Trophoblast cell (in vitro differentiated cells and primary cell): ENCODE measurements around the gene SVEP1.

Experiments used
- DNase-seq, 2 donors: peaks; one replicate each; pipeline ENCODE4 v3.0.0-alpha.2; 2016
- H2AFZ ChIP-seq: 2 replicates; pipeline ENCODE4 v1.6.1; 2013; ENCODE audit warnings: low read length, moderate library complexity, mild to moderate bottlenecking; ENCODE audit not compliant: insufficient read depth, poor library complexity
- H2AK5ac ChIP-seq: 2 replicates; pipeline ENCODE4 v1.6.1; 2013; ENCODE audit warnings: mild to moderate bottlenecking, low read length
- H2BK120ac ChIP-seq: 2 replicates; pipeline ENCODE4 v1.6.1; 2013; ENCODE audit warnings: low read length, mild to moderate bottlenecking, moderate library complexity; ENCODE audit not compliant: insufficient read depth, poor library complexity
- H2BK12ac ChIP-seq: 2 replicates; pipeline ENCODE4 v1.6.1; 2013; ENCODE audit warnings: mild to moderate bottlenecking, low read length, moderate library complexity
- H2BK5ac ChIP-seq: 2 replicates; pipeline ENCODE4 v1.6.1; 2013; ENCODE audit warnings: low read length, low read depth, moderate library complexity, mild to moderate bottlenecking; ENCODE audit not compliant: poor library complexity
- H3K14ac ChIP-seq: 2 replicates; pipeline ENCODE4 v1.6.1; 2013; ENCODE audit warnings: mild to moderate bottlenecking, low read length
- H3K18ac ChIP-seq: 2 replicates; pipeline ENCODE4 v1.6.1; 2013; ENCODE audit warnings: mild to moderate bottlenecking, low read length
- H3K23ac ChIP-seq: 2 replicates; pipeline ENCODE4 v1.6.1; 2013; ENCODE audit warnings: low read length
- H3K27ac ChIP-seq: 2 replicates; pipeline ENCODE4 v1.5.1; 2013; ENCODE audit warnings: low read depth, mild to moderate bottlenecking, inconsistent platforms, low read length, moderate library complexity
- H3K27me3 ChIP-seq: 2 replicates; pipeline ENCODE4 v1.6.1; 2013; ENCODE audit warnings: inconsistent platforms, mild to moderate bottlenecking, low read length, moderate library complexity; ENCODE audit not compliant: insufficient read depth
- H3K36me3 ChIP-seq, 2 experiments: 1 replicate in 1 of 2; 2 replicates in 1 of 2; pipeline ENCODE4 v1.6.1; 2013; ENCODE audit warnings: low read length in 2 of 2, mild to moderate bottlenecking in 2 of 2, moderate library complexity in 1 of 2; ENCODE audit not compliant: insufficient read depth in 2 of 2, control insufficient read depth in 1 of 2
- H3K4ac ChIP-seq: 2 replicates; pipeline ENCODE4 v1.6.1; 2013; ENCODE audit warnings: low read depth, mild to moderate bottlenecking, low read length, moderate library complexity
- H3K4me1 ChIP-seq, 2 experiments: 1 replicate in 1 of 2; 2 replicates in 1 of 2; pipeline ENCODE4 v1.6.1; 2013; ENCODE audit warnings: low read length in 2 of 2, mild to moderate bottlenecking in 2 of 2, moderate library complexity in 1 of 2; ENCODE audit not compliant: insufficient read depth in 2 of 2, control insufficient read depth in 1 of 2
- H3K4me2 ChIP-seq: 2 replicates; pipeline ENCODE4 v1.6.1; 2013; ENCODE audit warnings: inconsistent platforms, mild to moderate bottlenecking, low read length, moderate library complexity
- H3K4me3 ChIP-seq: 2 replicates; pipeline ENCODE4 v1.5.1; 2013; ENCODE audit warnings: mild to moderate bottlenecking, low read depth, low read length, inconsistent platforms
- H3K79me1 ChIP-seq: one replicate; pipeline ENCODE4 v1.6.1; 2013; ENCODE audit warnings: low read length
- H3K79me2 ChIP-seq: 2 replicates; pipeline ENCODE4 v1.6.1; 2013; ENCODE audit warnings: low read length, mild to moderate bottlenecking; ENCODE audit not compliant: control insufficient read depth, insufficient read depth, poor library complexity
- H3K9ac ChIP-seq: 2 replicates; pipeline ENCODE4 v1.6.1; 2013; ENCODE audit warnings: mild to moderate bottlenecking, low read length
- H3K9me3 ChIP-seq: 2 replicates; pipeline ENCODE4 v1.6.1; 2013; ENCODE audit warnings: low read depth, mild to moderate bottlenecking, control low read depth, inconsistent platforms, low read length; ENCODE audit not compliant: insufficient read depth
- H4K12ac ChIP-seq: 2 replicates; pipeline ENCODE4 v1.6.1; 2013; ENCODE audit warnings: low read depth, mild to moderate bottlenecking, low read length, moderate library complexity
- H4K8ac ChIP-seq: 2 replicates; pipeline ENCODE4 v1.6.1; 2013; ENCODE audit warnings: low read depth, mild to moderate bottlenecking, low read length, moderate library complexity
- H4K91ac ChIP-seq: one replicate; pipeline ENCODE4 v1.6.1; 2013; ENCODE audit warnings: low read depth, mild to moderate bottlenecking, low read length, moderate library complexity
- WGBS: extraction: QIAGEN DNeasy Blood & Tissue Kit; methylation state at CpG from one replicate; pipeline ENCODE4 v1.1.7; 2013; ENCODE audit warnings: missing lambda C conversion rate; ENCODE audit not compliant: insufficient read length, insufficient coverage; ENCODE audit errors: extremely low coverage; 5-methylcytosine and 5-hydroxymethylcytosine counted together

The SVEP1 gene

GRCh38 chr9:110410961-110411360, 168.6 kb downstream of the SVEP1 start:
- Histone ChIP-seq H2BK12ac (no peak overlapping the region), H3K79me2 (no peaks in the 10 kb centered on the region), H3K9ac (no peak overlapping the region), H3K14ac (no peak overlapping the region), H2AFZ (no peak overlapping the region), H3K23ac (no peak overlapping the region), H3K4ac (no peak overlapping the region), H3K36me3 (peaks cover 5 to 21% of the 10 kb centered on the region in 2 experiments), H2BK120ac (no peak overlapping the region), H4K12ac (no peak overlapping the region), H3K27me3 (no peaks in the 10 kb centered on the region), H4K91ac (no peak overlapping the region), H2BK5ac (no peak overlapping the region), H4K8ac (no peak overlapping the region), H3K4me3 (no peak overlapping the region), H3K79me1 (no peaks in the 10 kb centered on the region), H3K4me2 (no peak overlapping the region), H3K4me1 (no peaks in the 10 kb centered on the region), H2AK5ac (no peak overlapping the region), H3K18ac (no peak overlapping the region), H3K27ac (no peak overlapping the region), H3K9me3 (no peaks in the 10 kb centered on the region)
- no CpG with 5 or more reads among the region's 5 CpGs for WGBS
- no peak for DNase-seq

DNA sequence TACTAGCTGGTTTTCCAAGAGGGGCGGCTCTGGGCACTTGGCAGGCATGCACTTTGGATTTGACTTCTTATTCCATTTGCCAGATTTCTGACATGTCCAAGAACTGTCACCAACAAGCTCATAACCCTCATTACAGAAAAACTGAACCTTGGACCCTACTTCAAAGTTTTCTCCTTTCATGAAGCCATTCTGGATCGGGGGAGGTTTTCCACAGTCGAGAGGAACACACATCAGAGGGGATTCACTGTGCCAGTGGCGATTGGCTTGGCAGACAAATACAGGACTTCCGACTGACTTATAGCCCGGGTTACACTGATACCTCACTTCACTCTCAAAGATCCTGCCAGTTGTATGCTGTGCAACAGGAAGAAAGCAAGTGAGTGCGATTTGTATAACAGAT, 170.9 kb downstream of the SVEP1 start:
- Histone ChIP-seq H3K18ac (no peak overlapping the region), H3K79me2 (no peaks in the 10 kb centered on the region), H2BK120ac (no peak overlapping the region), H3K79me1 (no peaks in the 10 kb centered on the region), H2AK5ac (no peak overlapping the region), H3K9me3 (no peaks in the 10 kb centered on the region), H3K4me3 (no peak overlapping the region), H4K12ac (no peak overlapping the region), H3K4ac (no peak overlapping the region), H3K9ac (no peak overlapping the region), H4K91ac (no peak overlapping the region), H2BK5ac (no peak overlapping the region), H3K36me3 (peaks cover 5 to 21% of the 10 kb centered on the region in 2 experiments), H3K4me2 (no peak overlapping the region), H4K8ac (no peak overlapping the region), H3K23ac (no peak overlapping the region), H3K14ac (no peak overlapping the region), H3K27ac (no peak overlapping the region), H2BK12ac (no peak overlapping the region), H3K27me3 (no peaks in the 10 kb centered on the region), H3K4me1 (no peaks in the 10 kb centered on the region), H2AFZ (no peak overlapping the region)
- no peak for DNase-seq
- WGBS: no CpG with 5 or more reads among the region's 7 CpGs

GRCh38 chr9:110405858-110406443, 173.6 kb downstream of the SVEP1 start:
- no peaks in the 10 kb centered on the region for H3K79me1 ChIP-seq

GRCh38 chr9:110404473-110404872, 175.1 kb downstream of the SVEP1 start:
- no CpG with 5 or more reads among the region's 4 CpGs for WGBS
- no peak overlapping the region for H3K4me3 ChIP-seq
- H3K23ac ChIP-seq: no peak overlapping the region
- no peak overlapping the region for H3K4me2 ChIP-seq
- H3K36me3 ChIP-seq: peaks cover 3 to 18% of the 10 kb centered on the region in 2 experiments
- no peak overlapping the region for H2BK120ac ChIP-seq
- no peak overlapping the region for H2AFZ ChIP-seq
- H3K14ac ChIP-seq: no peak overlapping the region
- H3K9me3 ChIP-seq: no peaks in the 10 kb centered on the region
- H2BK5ac ChIP-seq: no peak overlapping the region
- H3K79me1 ChIP-seq: no peaks in the 10 kb centered on the region
- H3K27me3 ChIP-seq: no peaks in the 10 kb centered on the region
- H3K27ac ChIP-seq: no peak overlapping the region
- no peaks in the 10 kb centered on the region for H3K4me1 ChIP-seq
- H4K91ac ChIP-seq: no peak overlapping the region
- no peaks in the 10 kb centered on the region for H3K79me2 ChIP-seq
- no peak overlapping the region for H2BK12ac ChIP-seq
- no peak for DNase-seq
- no peak overlapping the region for H4K12ac ChIP-seq
- H3K9ac ChIP-seq: no peak overlapping the region
- H4K8ac ChIP-seq: no peak overlapping the region
- no peak overlapping the region for H3K18ac ChIP-seq
- no peak overlapping the region for H2AK5ac ChIP-seq
- H3K4ac ChIP-seq: no peak overlapping the region

More at GRCh38 chr9:110405858-110406443, 173.6 kb downstream of the SVEP1 start:
- no peak overlapping the region for H2BK120ac ChIP-seq
- H3K9me3 ChIP-seq: no peaks in the 10 kb centered on the region
- H3K4me3 ChIP-seq: no peak overlapping the region
- no peak overlapping the region for H3K18ac ChIP-seq
- WGBS: no CpG with 5 or more reads among the region's 9 CpGs
- no peak overlapping the region for H3K27ac ChIP-seq
- H4K12ac ChIP-seq: no peak overlapping the region
- H3K4me1 ChIP-seq: no peaks in the 10 kb centered on the region
- no peak for DNase-seq
- H3K79me2 ChIP-seq: no peaks in the 10 kb centered on the region
- H3K27me3 ChIP-seq: no peaks in the 10 kb centered on the region
- no peak overlapping the region for H2BK5ac ChIP-seq
- no peak overlapping the region for H2AK5ac ChIP-seq
- no peak overlapping the region for H4K91ac ChIP-seq
- no peak overlapping the region for H3K4me2 ChIP-seq
- no peak overlapping the region for H2BK12ac ChIP-seq
- peaks cover 3 to 16% of the 10 kb centered on the region in 2 experiments for H3K36me3 ChIP-seq
- no peak overlapping the region for H2AFZ ChIP-seq
- H3K14ac ChIP-seq: no peak overlapping the region
- no peak overlapping the region for H3K23ac ChIP-seq
- no peak overlapping the region for H3K4ac ChIP-seq
- no peak overlapping the region for H3K9ac ChIP-seq
- H4K8ac ChIP-seq: no peak overlapping the region
